HG03135 (cell line): ENCODE data around the gene TSHZ3.

ENCODE experiments used
- ATAC-seq: cut with Tn5 transposase; IDR thresholded peaks from one replicate; pipeline ENCODE4 v1.9.1; 2021; ENCODE audit warnings: mild to moderate bottlenecking, moderate library complexity; ENCODE audit not compliant: unreplicated experiment

TSHZ3 gene, protein sequence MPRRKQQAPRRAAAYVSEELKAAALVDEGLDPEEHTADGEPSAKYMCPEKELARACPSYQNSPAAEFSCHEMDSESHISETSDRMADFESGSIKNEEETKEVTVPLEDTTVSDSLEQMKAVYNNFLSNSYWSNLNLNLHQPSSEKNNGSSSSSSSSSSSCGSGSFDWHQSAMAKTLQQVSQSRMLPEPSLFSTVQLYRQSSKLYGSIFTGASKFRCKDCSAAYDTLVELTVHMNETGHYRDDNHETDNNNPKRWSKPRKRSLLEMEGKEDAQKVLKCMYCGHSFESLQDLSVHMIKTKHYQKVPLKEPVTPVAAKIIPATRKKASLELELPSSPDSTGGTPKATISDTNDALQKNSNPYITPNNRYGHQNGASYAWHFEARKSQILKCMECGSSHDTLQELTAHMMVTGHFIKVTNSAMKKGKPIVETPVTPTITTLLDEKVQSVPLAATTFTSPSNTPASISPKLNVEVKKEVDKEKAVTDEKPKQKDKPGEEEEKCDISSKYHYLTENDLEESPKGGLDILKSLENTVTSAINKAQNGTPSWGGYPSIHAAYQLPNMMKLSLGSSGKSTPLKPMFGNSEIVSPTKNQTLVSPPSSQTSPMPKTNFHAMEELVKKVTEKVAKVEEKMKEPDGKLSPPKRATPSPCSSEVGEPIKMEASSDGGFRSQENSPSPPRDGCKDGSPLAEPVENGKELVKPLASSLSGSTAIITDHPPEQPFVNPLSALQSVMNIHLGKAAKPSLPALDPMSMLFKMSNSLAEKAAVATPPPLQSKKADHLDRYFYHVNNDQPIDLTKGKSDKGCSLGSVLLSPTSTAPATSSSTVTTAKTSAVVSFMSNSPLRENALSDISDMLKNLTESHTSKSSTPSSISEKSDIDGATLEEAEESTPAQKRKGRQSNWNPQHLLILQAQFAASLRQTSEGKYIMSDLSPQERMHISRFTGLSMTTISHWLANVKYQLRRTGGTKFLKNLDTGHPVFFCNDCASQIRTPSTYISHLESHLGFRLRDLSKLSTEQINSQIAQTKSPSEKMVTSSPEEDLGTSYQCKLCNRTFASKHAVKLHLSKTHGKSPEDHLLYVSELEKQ

GRCh38 chr19:31349160-31349881, at the start of gene TSHZ3:
TSS of gene TSHZ3 (minus strand) at chr19:31349436. CDS start at chr19:31349219, 217 bp downstream.
- ATAC-seq, result no peak

GRCh38 chr19:31397308-31397707, 48.1 kb upstream of the TSHZ3 start:
- no peak for ATAC-seq

GRCh38 chr19:31392464-31392863, 43.2 kb upstream of the TSHZ3 start:
- no peak for ATAC-seq

DNA sequence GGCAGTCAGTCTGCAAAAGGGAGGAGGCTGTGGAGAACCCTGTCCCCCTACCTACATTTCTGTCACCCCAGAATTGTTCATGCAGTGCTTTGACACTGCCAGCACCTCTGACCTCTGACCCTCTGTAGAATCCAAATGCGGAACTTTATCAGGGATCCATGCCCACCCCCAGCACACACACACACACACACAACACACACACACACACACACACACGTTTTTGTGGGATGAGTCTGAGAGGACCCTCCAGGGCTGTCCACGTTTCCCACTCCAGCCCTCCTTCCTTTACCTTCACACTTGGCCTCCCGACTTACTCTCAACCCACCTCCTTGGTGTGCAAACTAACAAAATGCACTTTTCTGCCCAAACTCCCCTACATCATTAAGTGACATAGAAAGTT, 42.3 kb upstream of the TSHZ3 start:
- no peak for ATAC-seq

DNA sequence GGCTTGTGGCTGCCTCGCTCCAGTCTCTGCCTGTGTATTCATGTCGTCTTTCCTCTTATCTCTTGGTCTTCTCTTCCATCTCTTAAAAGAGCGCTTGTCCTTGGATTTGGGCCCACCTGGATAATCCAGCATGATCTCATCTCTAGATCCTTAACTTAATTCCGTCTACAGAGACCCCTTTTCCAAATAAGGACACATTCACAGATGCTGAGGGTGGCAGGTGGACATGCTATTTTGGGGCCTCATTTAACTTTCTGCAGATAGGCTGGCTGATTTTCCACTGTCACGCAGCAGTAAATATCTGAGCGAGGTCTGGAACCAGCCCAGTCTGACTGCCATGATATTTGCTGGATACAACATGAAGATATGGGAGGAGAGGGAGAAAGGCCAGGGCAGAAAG, 41.5 kb upstream of the TSHZ3 start:
- ATAC-seq, result no peak

DNA sequence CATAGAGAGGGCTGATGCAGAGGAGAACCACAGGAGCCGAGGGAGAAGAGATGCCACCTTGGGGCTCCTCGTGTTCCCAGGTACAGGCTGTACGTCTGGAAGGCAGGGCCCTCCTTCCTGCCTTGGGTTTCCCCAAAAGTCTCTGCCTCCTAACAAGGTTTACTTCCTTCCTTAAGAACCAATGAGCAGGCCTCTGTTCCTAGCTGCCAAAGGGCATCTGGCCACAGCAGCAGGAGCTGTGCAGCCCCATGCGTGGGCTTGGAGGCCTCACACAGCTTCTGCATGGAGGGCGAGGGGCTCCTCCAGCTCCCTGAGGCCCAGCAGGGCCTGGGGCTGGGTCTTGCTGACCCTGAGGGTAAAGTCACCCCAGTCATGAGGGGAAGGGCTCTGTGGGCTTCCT, 40.6 kb upstream of the TSHZ3 start:
- no peak for ATAC-seq

DNA sequence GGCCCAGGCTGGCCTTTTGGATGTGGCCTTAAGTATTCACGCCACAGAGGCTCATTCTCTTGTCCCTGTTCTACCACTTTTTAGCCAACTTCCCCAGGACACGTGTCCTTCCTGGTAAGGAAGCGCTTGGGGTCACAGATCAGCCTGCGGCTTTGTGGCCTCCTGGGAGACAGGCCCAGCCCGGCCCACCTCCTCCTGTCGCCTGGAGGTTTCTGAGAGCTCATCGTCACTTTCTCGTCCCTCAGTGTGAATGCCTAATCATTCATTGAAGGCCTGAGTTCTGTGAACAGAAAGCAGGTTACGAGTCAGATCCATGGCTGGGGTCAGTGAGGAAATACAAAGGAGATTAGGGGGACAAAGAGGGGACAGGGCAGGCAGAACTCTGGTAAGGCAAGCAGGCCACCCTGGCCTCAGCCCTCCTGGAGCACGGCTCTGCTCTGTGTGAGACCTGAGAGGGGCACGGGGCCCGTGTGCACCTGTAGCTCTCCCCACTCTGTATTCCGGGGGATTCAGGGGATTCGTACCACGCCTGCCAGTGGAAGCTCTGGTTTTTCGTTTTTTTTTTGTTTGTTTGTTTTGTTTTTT, 38.6 kb upstream of the TSHZ3 start:
- ATAC-seq, result no peak

DNA sequence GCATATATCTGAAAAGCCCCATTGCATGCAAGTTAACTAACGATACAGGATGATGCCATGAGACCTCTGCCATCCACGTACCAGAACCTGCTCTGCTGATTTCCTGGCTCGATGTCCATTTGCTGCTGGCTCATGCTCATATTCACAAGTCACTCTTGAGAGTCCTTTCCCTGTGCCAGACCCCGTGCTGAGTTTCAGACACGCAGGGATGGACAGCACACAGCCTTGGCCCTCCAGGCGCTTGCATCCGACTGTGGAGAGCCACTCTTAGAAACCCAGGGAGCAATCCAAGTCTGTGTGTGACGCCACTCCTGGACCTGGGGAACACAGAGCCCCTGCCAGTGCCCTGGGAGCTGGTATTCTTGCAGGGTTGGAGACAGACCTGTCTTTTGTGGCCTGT, 37.6 kb upstream of the TSHZ3 start:
- ATAC-seq, result no peak

GRCh38 chr19:31385744-31386143, 36.5 kb upstream of the TSHZ3 start:
- no peak for ATAC-seq

DNA sequence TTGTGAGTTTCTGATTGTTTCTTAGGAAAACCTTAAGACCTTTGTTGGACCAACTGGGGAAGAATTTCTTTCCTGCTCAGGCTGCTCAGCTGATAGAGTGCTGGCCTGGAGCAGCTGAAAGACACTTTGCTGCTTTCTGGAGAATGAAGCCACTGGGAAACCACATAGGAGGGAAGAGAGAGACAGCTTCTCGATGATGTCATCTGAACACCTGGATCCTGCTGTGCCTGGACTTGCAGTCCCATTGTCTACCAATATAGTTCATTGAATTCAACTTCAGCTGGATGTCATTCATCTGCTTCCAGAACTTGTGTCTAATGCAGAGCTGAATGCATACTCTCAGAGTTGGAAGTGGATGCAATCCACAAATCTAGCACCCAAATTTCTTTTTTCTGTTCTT, 34.3 kb upstream of the TSHZ3 start:
- no peak for ATAC-seq

DNA sequence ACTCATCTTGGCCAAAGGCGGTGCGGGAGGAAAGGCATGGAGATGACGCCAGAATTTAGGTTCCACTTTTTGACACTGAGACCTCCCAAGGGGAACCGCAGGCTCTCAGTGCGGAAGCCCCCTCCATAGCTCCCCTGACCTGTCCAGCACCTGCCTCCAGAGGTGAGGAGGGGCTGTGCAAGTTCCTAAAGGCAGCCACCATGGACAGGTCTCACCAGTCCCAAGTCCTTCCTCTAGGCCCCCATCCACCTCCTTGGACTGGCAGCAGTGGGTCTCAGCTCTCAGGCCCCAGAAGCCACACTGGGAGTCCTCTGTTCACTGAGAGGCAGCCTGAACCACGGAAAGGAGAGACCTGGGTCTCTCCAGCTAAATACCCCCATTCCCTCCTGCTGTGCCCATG, 31.6 kb upstream of the TSHZ3 start:
- no peak for ATAC-seq

GRCh38 chr19:31378404-31378803, 29.2 kb upstream of the TSHZ3 start:
- ATAC-seq, result no peak

DNA sequence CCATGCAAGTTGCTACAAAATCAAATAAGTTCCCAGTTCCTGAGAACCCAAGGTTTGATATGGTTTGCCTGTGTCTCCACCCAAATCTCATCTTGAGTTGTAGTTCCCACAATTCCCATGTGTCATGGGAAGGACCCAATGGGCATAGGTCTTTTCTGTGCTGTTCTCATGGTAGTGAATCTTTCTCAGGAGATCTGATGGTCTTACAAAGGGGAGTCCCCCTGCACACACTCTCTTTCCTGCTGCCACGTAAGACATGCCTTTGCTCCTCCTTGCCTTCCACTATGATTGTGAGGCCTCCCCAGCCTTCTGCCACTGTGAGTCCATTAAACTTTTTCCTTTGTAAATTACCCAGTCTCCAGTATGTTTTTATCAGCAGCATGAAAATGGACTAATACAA, 28.5 kb upstream of the TSHZ3 start:
- ATAC-seq, result no peak

- no peak for ATAC-seq
These were observed 23.1 kb upstream of the TSHZ3 start for GRCh38 chr19:31372246-31372781.

DNA sequence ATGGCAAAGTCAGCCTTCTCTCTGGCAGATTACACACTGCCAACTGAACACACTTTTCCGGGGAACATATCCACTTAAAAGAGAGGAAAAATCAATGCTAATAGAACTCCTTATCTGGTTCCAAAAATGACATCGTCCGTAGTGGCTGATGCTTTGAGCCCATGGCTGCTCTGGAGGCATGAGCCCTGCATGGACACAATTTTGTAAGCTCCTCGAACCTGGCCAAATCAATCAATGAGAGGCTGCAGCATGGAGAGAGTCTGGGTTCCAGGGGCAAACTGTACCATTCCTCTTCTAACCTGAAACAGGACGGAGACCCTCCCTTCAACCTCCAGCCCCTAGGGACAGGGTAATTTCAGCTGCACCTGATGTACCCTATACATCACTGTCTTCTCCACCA, 21.0 kb upstream of the TSHZ3 start:
- ATAC-seq, result no peak

- ATAC-seq, result no peak
These were observed 15.7 kb upstream of the TSHZ3 start for GRCh38 chr19:31364963-31365362.

DNA sequence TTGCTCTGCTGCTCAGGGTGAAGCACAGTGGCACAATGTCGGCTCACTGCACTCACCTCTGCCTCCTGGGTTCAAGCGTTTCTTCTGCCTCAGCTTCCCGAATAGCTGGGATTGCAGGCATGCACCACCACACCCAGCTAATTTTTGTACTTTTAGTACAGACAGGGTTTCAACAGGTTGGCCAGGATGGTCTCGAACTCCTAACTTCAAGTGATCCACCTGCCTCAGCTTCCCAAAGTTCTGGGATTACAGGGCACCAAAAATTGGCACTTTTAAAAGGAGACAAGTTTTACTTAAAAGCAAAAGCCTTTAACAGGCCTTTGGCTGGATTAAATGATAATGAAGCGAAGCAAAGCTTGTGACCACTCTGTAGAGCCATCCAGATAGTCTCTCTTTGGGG, 12.5 kb upstream of the TSHZ3 start:
- no peak for ATAC-seq

GRCh38 chr19:31357315-31357673, 8.1 kb upstream of the TSHZ3 start:
- no peak for ATAC-seq

DNA sequence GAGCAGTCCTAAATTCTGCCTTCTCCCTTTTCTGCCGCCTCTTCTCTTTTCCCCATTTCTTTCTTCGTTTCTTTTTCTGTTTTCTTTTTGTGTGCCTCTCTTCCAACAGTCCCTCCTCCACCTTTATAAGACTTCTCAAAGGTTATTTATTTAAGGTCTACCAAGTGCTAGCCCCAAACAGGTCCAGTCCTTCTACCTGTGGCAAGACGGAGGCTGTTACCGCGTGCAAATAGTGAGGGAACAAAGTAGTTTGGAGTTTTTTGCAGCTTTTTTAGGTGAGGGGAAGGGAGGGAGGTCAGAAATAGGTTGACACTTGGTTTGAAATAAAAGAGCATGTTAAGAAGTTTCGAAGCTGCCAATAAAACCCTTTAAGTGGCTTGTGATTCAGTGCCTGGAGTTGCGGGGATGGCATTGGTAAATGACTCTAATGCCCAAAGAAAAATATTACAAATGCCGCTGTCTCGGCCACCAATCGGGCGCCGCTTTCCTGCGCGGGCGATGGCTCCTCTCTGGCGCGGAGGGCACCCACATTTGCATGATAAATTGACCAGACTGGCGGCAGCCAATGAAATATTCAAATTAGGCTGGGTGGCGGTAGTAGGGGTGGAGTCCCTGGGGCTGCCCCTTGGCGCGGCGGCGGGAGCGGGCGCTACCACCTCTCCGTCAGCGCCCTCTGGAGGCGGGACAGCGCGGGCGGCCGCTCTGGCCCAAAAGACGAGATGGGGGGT, 7.5 kb upstream of the TSHZ3 start:
- ATAC-seq, result no peak
